IPS-18c (cell line): Measurements from ENCODE around the gene DGLUCY.
A peak's percentile ranks its signal among the peaks of the same experiment; 100 is the strongest.
"Not testable (repeated sequence)": the region's sequence is repeated elsewhere in the genome, so short reads cannot be mapped to it uniquely, and the experiment has no call there.

Experiments used
- H3K4me3 ChIP-seq: 2 replicates; pipeline ENCODE4 v1.7.0; 2013; ENCODE audit warnings: low read depth, mild to moderate bottlenecking, low read length, moderate library complexity; ENCODE audit not compliant: insufficient read depth
- H3K9me3 ChIP-seq: one replicate; pipeline ENCODE4 v1.6.1; 2013; ENCODE audit warnings: mild to moderate bottlenecking, low read length, moderate library complexity; ENCODE audit not compliant: control insufficient read depth, insufficient read depth

The DGLUCY gene

DNA sequence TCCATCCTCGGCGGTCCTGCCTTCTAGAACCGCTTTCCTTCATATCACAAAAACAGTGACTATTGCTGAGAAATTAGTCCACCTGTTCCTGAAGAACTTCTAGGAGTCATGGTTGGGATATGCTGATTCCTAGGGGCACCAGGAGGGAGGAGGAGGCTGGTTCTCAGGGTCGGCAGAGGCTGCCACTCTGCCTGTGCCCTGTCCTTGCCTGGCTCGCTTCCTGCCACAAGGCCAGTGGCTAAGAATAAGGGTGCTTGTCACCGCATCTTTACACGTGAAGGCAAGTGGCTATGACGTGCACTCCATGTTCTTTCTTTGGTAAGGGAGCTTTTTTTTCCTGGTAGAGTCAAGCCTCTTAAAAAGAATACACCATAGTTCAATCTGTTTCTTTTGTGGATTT, 18.7 kb upstream of the DGLUCY start:
- H3K4me3 ChIP-seq: no peak overlapping the region
- H3K9me3 ChIP-seq: no peaks in the 10 kb centered on the region

DNA sequence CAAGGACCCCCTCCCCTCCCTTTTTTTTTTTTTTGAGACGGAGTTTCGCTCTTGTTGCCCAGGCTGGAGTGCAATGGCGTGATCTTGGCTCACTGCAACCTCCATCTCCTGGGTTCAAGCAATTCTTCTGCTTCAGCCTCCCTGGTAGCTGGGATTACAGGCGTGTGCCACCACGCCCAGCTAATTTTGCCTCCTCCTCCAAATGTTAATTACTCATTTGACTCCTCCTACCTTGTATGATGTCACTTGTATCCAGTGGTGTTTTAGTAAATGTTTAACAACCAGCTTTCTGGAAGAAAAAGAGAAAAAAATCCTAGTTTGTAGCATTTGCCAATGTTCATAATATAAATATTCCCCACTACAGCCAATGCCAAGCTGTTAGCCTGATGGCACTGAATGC, 16.2 kb upstream of the DGLUCY start:
- H3K4me3 ChIP-seq, H3K9me3 ChIP-seq: not testable (repeated sequence)

DNA sequence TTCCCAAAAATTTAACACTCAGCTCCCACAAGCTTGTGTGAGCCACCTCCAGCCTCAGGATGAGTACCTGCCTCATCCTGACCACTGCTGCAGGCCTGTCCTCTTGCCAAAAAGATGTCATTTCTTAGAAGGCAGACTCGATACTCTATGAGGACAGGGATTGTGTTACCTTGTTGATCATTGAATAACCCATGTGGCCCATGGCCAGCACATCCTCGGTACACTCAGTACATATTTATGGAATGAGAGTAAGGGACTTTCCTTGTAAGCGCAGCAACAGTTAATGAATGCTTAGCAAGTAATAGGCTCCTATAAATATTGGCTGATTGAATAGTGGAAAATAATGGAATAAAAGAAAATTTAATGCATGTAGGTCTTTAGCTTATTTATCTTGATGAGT, 15.3 kb upstream of the DGLUCY start:
- H3K9me3 ChIP-seq: no peaks in the 10 kb centered on the region

DNA sequence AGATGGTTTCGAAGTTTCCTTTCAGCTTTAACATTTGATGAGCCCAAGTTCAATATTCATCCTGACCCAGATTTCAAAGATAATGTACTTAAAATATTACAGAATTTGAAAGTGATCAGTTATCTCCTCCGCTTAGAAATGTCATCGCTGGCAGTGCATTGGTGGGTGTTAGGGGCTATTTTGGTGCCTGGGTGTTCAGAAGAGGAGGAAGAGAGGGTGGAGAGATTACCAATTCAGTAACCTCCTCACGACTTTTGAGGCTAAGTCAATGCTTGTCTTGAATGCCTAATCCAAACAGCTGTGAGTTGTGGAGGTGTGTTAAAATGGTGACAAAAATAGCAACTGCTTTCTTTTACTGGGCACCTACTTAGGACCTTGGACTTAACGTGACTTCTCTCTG, 13.8 kb upstream of the DGLUCY start:
- H3K4me3 ChIP-seq: no peak overlapping the region
- no peaks in the 10 kb centered on the region for H3K9me3 ChIP-seq

More for the DNA sequence above, 15.3 kb upstream of the DGLUCY start:
- no peak overlapping the region for H3K4me3 ChIP-seq

DNA sequence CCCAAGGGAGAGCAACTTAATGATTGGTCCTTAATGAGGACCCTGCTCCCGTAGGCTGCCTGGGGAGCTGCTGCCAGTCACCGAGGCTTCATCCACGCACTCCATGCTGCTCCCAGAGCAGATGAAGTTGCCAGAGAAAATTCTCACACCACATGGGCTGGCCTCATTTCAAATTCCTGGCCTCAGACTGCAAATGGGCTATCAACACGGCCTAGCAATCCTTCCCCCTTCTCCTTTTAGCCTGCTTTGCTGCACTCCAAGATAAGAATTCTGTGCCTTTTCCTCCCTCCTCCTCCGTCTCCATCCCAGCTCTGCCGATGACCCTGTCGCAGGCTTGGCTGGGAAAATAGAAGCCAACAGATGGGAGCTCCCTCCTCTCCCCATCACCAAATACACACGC, 10.8 kb upstream of the DGLUCY start:
- Histone ChIP-seq H3K9me3 (no peaks in the 10 kb centered on the region), H3K4me3 (no peak overlapping the region)

DNA sequence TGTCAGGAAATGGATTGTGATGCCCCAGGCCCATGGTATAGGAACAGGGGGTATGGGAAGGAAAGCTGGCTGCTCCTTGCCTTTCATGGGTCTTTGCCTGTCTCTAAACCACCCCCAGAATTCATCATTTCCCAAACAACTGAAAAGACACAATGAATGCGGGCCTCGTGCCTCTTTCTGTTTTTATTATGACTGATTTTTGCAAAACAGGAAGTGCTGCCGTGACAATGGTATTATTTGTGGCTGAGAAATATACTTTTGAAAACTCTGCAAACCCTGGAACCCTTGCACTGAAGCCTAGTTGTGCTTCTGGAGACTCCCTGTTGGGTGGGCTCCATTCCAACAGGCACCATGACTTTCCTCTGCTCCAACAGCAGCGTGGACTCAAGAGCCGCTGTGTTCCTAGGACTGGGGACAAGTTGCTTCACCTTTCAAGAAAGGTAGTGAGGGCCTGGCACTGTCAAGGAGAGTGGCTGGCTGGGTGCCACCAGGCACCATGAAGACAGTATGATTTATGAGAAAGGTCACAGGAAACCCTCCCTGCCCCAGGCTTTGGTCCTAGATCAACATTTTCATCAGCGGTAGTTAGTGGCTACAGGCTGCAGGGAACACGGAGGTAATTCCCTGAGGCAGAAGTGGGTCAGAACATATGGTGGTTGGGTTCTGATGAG, 4.8 kb upstream of the DGLUCY start:
- H3K9me3 ChIP-seq: no peaks in the 10 kb centered on the region
- H3K4me3 ChIP-seq: no peak overlapping the region

DNA sequence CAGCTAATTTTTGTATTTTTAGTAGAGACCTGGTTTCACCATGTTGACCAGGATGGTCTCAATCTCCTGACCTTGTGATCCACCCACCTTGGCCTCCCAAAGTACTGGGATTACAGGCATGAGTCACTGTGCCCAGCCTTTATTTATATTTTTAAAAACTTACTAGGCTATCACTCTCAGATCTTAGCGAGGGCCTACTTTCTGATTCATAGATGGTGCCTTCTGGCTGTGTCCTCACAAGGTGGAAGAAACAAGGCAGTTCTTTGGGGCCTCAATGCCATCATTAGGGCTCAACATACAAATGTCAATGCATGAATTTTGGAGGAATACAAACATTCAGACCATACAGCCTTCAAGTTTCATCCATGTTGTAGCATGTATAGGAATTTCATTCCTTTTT, 2.4 kb upstream of the DGLUCY start:
- H3K4me3 ChIP-seq: no peak overlapping the region
- H3K9me3 ChIP-seq: no peaks in the 10 kb centered on the region

DNA sequence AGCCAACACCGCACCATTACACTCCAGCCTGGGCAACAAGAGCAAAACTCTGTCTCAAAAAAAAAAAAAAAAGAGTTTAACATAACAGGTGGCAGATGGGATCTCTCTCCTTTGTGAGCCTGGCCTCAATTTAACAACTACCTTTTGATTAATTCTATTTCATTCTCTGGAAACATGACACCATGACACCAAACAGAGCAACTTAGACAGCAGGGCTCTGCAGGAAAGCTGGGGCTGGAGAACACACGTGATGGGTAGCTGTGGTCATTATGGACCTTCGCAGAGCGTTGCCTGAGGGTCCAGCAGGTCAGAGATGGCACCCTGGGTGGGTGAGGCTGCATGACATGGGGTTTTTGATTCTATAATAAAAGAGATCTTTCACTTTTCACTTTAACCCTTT, 1.7 kb upstream of the DGLUCY start:
- Histone ChIP-seq H3K4me3 (no peak overlapping the region), H3K9me3 (no peaks in the 10 kb centered on the region)

DNA sequence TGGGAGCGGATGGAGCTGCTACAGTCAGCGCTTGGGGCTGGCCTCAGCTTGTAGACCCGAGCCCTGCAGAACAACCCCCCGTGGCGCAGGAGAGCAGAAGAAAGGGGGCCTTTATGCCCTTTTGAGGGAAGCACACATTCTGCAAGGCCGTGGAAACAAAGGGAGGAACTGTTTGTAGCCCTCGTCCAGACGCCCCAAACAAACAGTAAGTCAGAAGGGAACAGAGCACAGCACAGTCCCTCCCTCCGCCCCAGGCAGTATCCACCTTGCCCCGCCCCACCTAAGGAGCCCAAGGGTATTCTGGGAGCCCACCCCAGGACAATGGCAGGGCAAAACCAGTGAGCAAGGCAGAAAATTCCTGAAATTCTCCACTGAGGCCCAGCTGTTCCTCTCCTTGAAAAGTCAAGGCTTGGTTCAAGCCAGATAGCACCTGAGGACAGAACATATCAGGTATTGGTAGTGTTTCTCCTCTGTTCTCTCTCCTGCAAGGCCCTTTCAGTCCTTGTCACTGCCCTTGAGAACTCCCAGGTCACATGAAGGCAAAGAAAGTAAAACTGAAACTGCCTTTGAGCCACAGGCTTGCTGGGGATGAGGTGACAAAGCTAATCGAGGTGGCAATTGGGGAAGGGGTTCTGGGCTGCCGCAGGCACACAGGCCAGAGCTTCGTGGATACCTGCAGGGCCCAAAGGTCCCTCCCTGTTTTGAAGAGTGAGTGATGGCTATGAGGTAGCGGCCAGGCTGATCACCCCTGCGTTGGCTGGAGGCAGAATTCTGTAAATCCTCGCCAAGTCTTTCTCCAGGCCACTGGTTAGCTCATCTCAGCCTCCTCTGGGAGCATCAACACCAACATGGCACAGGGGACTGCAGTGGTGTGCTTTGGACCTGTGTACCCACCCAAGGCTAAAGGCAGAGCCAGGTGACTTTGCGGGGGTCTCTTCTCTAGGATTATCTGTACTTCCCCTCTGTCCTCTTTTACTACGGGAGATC, 499 bp downstream of the DGLUCY start:
- peak overlapping the region; percentile 46 for H3K4me3 ChIP-seq
- no peaks in the 10 kb centered on the region for H3K9me3 ChIP-seq

DNA sequence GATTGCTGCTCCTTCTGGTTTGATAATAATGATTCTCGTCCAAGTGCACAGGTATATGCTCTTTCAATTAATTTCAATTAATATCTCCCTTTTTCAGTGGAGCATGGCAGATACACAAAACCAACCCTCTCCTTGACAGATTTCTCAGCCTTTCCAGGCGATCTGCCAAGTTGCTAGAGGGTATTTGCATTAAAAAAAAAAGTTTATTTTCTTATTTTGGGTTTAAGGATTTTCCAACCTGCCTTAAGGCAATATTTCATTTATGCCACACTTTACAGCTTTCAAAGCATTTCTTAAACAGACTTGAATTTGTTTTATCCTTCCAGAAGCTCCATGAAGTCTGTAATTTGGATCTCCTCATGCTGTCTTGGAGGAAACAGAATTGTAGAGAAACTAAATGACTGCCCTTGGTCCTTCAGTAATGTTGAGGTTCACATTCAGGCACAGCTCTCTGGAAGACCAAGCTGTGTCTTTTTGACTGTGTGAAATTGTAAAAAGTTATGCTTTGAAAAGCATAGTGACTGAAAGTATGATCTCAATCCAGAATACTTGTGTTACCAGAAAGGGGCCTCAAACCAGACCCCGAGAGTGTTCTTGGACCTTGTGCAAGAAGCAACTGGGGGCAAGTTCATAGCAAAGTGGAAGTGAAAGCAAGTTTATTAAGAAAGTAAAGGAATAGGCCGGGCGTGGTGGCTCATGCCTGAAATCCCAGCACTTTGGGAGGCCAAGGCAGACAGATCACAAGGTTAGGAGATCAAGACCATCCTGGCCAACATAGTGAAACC, 2.3 kb downstream of the DGLUCY start:
- no peak overlapping the region for H3K4me3 ChIP-seq
- no peaks in the 10 kb centered on the region for H3K9me3 ChIP-seq

DNA sequence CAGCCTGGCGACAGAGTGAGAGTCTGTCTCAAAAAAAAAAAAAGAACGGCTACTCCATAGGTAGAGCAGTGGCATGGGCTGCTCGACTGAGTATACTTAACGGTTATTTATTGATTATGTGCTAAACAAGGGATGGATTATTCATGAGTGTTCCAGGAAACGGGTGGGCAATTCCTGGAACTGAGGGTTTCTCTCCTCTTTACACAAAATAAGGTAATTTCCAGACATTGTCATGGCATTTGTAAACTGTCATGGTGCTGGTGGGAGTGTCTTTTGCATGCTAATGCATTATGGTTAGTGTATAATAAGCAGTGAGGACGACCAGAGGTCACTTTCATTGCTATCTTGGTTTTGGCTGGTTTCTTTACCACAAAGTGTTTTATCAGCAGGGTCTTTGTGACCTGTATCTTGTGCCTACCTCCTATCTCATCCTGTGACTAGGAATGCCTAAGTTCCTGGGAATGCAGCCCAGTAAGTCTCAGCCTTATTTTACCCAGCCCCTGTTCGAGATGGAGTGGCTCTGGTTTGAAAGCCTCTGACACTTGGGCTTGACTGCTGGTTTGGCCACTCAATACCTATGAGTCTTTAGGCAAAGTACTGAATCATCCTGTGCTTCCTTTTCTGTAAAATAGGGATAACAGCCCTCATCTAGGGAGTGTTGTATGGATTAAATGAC, 3.2 kb downstream of the DGLUCY start:
- Histone ChIP-seq H3K4me3 (no peak overlapping the region), H3K9me3 (no peaks in the 10 kb centered on the region)

DNA sequence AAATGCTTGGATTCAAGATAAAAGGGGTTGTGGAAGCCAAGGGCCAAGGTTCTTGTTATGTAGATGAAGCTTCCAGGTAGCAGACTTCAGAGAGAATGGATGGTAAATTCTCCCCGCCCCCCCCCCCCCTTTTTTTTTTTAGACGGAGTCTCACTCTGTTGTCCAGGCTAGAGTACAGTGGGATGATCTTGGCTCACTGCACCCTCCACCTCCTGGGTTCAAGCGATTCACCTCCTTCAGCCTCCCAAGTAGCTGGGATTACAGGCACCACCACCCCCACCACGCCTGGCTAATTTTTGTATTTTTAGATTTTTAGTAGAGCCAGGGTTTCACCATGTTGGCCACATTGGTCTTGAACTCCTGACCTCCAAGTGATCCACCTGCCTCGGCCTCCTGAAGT, 4.1 kb downstream of the DGLUCY start:
- Histone ChIP-seq H3K4me3 (no peak overlapping the region), H3K9me3 (no peaks in the 10 kb centered on the region)

DNA sequence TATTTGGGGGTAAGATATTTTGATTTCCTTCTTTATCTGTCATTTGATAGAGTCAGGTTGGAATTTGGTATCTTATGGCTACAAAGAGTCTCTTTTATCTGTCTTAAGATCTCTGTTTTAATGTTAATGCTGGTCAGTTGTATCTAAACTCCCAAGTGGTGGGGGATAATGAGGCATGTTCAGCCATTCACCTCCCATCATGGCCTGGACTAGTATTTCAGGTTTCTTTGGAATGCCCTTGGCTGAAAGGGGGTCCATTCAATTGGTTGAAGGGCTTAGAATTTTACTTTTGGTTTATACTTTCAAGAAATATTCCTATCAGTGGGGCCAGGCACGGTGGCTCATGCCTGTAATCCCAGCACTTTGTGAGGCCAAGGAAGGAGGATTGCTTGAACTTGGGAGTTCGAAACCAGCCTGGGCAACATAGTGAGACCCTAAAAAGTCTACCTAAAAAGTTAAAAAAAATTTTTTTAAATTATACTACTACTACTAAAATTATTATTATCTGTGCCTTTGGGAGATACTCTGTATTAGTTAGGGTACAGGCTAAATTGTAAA, 4.7 kb downstream of the DGLUCY start:
- H3K4me3 ChIP-seq: no peak overlapping the region
- no peaks in the 10 kb centered on the region for H3K9me3 ChIP-seq

DNA sequence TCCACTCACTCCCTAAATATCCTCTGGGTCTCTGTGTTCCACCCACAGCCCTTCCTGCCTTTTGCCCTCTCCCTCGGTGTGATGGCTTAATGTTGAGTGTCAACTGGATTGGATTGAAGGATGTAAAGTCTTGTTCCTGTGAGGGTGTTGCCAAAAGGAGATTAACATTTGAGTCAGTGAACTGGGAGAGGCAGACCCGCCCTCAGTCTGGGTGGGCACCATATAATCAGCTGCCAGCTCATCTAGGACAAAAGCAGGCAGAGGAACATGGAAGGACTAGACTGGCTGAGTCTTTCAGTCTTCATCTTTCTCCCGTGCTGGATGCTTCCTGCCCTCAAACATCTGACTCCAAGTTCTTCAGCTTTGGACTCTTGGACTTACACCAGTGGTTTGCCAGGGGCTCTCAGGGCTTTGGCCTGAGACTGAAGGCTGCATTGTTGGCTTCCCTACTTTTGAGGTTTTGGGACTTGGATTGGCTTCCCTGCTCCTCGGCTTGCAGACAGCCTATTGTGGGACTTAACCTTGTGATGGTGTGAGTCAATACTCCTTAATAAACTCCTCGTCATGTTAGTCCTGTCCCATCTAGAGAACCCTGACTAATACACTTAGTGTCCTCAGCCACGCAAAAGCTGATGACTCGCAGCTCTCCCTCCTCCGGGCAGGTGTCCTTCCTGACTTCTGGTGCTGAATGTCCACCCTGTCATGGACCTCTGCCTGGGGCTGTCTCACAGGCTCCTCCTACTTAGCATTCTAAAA, 5.9 kb downstream of the DGLUCY start:
- no peak overlapping the region for H3K4me3 ChIP-seq

DNA sequence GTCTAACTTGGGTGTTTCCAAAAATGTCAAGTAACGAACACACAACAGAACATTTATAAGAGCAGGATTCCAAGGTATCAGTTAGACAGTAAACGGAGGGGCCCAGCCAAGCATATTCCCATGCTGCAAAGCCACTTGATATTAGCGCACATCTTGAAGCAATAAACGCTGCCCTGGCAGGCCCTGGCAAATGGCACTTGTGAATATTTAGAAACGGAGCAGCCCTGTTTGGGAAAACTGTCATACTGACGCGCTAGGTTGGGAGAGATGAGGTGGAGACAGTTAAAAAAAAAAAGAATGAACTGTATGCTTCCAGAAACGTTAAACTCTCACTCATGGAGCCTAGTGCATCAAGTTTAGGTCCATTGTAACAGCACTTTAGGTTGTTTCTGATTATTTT, 9.3 kb downstream of the DGLUCY start:
- peaks cover 2% of the 10 kb centered on the region for H3K9me3 ChIP-seq
- no peak overlapping the region for H3K4me3 ChIP-seq

More for the DNA sequence above, 5.9 kb downstream of the DGLUCY start:
- no peaks in the 10 kb centered on the region for H3K9me3 ChIP-seq
